Vagina (tissue), 2 donors: ENCODE results near the gene MAST4. TPM values are rescaled to one million over a fixed set of nuclear protein-coding genes. Genes with fewer than 3 reads are reported as not detected.

Experiments
- DNase-seq, 2 donors: peaks; one replicate each; pipeline ENCODE4 v3.0.0-alpha.2; 2017; ENCODE audit errors: extremely low spot score in 2 of 2
- H3K27ac ChIP-seq: fragments of 200-600 bp; sonication (generic); one replicate; pipeline ENCODE4 v1.5.1; 2019
- H3K27me3 ChIP-seq: fragments of 200-600 bp; sonication (generic); one replicate; pipeline ENCODE4 v1.5.1; 2019
- H3K36me3 ChIP-seq, 2 donors: fragments of 200-600 bp; sonication (generic); one replicate each; pipeline ENCODE4 v1.5.1; 2017 to 2019
- H3K4me1 ChIP-seq: fragments of 200-600 bp; sonication (generic); one replicate; pipeline ENCODE4 v1.5.1; 2019
- H3K4me3 ChIP-seq, 2 donors: fragments of 200-600 bp; sonication (generic); 1 replicate in 1 of 2; 2 replicates in 1 of 2; pipeline ENCODE4 v1.5.1; 2016 to 2019
- H3K9me3 ChIP-seq: fragments of 200-600 bp; sonication (generic); one replicate; pipeline ENCODE4 v1.5.1; 2019
- POLR2A ChIP-seq, 2 donors: fragments of 450-650 bp; IDR thresholded peaks; one replicate each; pipeline ENCODE4 v1.6.1; 2017; ENCODE audit warnings: antibody characterized with exemption in 2 of 2, mild to moderate bottlenecking in 2 of 2, moderate library complexity in 2 of 2
- POLR2AphosphoS5 ChIP-seq, 2 donors: sonication (generic); formaldehyde crosslinking; IDR thresholded peaks; one replicate each; pipeline ENCODE4 v1.9.0; 2017; ENCODE audit warnings: antibody characterized with exemption in 2 of 2, mild to moderate bottlenecking in 2 of 2, low read depth in 1 of 2; ENCODE audit not compliant: insufficient read depth in 1 of 2
- intact Hi-C: fragments of 100-400 bp; cut with DNase I; formaldehyde crosslinking; loops from one replicate; pipeline ENCODE4 v1.15.1; 2023
- total RNA-seq: library from RNA; depleted of rRNA; stranded (reverse); fragments of >200 nt; gene quantifications from one replicate; pipeline ENCODE4 v1.2.3, GENCODE V29; 2016
- TF ChIP-seq, protein P1 (sequence below), 3 experiments: fragments of 450-650 bp in 2 of 3; fragments of 200-600 bp in 1 of 3; sonication (generic) in 1 of 3; IDR thresholded peaks; one replicate each; pipeline ENCODE4 v1.5.1; 2017 to 2019; ENCODE audit warnings: antibody characterized with exemption in 3 of 3, mild to moderate bottlenecking in 2 of 3, moderate library complexity in 2 of 3

The MAST4 gene
- total RNA-seq, 1 donor from 2014 or later, result 85.9 TPM

DNA sequence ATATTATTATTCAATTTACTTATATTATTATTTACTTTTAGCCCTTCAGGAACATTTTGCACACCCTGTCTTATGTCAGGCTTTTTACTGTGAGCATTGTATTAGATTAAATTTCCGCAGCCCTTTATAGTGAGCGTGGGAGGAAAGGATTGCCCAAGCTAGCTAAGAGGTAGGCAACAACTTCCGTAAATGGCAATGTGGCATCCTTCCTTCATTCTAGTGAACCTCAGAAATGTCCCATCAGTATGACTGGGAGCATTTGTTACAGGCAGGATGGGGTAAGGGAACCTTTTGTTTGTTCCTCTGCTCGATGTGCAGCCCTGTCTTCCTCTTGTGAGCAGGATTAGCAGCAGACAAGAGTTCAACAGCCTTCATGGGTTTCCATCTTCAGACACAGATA lies 606.6 kb downstream of the MAST4 start:
- Histone ChIP-seq H3K27ac (no peak overlapping the region), H3K36me3 (no peaks in the 10 kb centered on the region), H3K27me3 (no peaks in the 10 kb centered on the region), H3K9me3 (no peaks in the 10 kb centered on the region), H3K4me3 (no peak overlapping the region), H3K4me1 (peaks cover 28% of the 10 kb centered on the region)
- TF ChIP-seq POLR2A (IDR thresholded peaks at IDR 0.05) (no peak), POLR2AphosphoS5 (IDR thresholded peaks at IDR 0.05; ENCODE audit: insufficient read depth in 1 of 2, low read depth in 1 of 2) (no peak)
- TF ChIP-seq, protein P1, sequence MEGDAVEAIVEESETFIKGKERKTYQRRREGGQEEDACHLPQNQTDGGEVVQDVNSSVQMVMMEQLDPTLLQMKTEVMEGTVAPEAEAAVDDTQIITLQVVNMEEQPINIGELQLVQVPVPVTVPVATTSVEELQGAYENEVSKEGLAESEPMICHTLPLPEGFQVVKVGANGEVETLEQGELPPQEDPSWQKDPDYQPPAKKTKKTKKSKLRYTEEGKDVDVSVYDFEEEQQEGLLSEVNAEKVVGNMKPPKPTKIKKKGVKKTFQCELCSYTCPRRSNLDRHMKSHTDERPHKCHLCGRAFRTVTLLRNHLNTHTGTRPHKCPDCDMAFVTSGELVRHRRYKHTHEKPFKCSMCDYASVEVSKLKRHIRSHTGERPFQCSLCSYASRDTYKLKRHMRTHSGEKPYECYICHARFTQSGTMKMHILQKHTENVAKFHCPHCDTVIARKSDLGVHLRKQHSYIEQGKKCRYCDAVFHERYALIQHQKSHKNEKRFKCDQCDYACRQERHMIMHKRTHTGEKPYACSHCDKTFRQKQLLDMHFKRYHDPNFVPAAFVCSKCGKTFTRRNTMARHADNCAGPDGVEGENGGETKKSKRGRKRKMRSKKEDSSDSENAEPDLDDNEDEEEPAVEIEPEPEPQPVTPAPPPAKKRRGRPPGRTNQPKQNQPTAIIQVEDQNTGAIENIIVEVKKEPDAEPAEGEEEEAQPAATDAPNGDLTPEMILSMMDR (IDR thresholded peaks at IDR 0.05), result no peak
- intact Hi-C loops, result loop anchor here (10.0 kb wide), 1 partner anchor 48 kb away; no protein-coding TSS in a partner anchor
- DNase-seq, result no peak

DNA sequence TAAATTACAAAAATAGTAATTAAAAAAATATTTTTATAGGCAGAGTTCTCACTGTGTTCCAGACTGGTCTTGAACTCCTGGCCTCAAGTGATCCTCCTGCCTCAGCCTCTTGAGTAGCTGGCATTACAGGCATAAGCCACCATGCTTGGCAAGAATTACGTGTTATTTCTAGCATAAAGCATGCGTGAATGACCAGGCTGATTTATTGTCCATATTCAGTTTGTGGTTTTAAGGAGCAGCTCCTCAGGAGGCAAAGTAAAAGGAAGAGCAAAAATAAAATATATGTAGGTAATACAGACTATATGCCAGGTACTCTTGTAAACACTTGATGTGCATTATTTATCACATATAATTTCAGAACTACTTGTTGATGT lies 607.5 kb downstream of the MAST4 start:
- Histone ChIP-seq H3K36me3 (no peaks in the 10 kb centered on the region), H3K4me1 (peaks cover 28% of the 10 kb centered on the region), H3K9me3 (no peaks in the 10 kb centered on the region), H3K27ac (no peak overlapping the region), H3K4me3 (no peak overlapping the region), H3K27me3 (no peaks in the 10 kb centered on the region)
- intact Hi-C loops, result loop anchor here (10.0 kb wide), 1 partner anchor 49 kb away; no protein-coding TSS in a partner anchor
- TF ChIP-seq, protein P1 (IDR thresholded peaks at IDR 0.05), result no peak
- DNase-seq, result no peak

DNA sequence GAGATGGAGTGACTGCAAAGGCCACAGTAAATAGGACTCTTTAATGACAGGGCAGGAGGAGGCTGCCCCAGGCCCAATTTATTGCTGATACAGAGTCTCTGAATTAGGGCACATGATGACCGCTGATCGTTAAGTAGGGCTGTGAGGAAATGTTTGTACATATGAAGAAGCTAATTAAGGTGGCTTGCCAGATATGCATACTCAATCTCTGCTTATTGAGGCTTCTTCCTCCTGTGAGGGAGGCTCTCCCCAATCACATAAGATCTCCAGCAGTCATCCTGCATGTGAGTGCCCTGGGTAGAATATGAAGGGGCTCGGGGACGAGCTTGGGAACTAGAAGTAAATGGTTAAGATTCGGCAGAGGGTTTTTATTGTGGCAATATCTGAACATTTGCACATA lies 608.6 kb downstream of the MAST4 start:
- H3K9me3 ChIP-seq, result no peaks in the 10 kb centered on the region
- H3K27ac ChIP-seq, result peak overlapping the region; percentile 9

DNA sequence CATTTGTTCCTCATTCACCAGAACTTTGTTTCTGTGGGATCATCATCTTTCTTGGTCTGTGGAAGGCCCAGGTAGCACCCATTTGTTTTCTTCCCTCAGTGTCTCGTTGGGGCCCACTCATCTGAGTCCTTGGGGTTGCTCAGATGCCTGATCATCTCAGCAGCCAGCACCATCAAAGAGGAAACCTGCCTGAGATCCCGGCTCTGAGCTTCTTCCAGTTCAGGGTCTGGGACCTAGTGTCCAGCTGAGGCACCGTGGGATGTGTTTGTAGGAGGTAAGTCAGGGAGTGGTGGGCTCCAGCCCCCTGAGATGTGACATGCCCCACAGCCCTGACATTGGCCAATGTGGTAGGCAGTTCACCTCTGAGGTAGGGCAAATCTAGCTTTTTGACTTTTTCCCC lies 609.8 kb downstream of the MAST4 start:
- intact Hi-C loops, result loop anchor here (10.0 kb wide), 1 partner anchor 51 kb away; no protein-coding TSS in a partner anchor

More for the DNA sequence above, 608.6 kb downstream of the MAST4 start:
- DNase-seq, result no peak
- intact Hi-C loops, result loop anchor here (10.0 kb wide), 1 partner anchor 50 kb away; no protein-coding TSS in a partner anchor
- Histone ChIP-seq H3K27me3 (no peaks in the 10 kb centered on the region), H3K36me3 (no peaks in the 10 kb centered on the region), H3K4me1 (peaks cover 28% of the 10 kb centered on the region), H3K4me3 (no peak overlapping the region)
- TF ChIP-seq POLR2A (IDR thresholded peaks at IDR 0.05) (no peak), POLR2AphosphoS5 (IDR thresholded peaks at IDR 0.05; ENCODE audit: insufficient read depth in 1 of 2, low read depth in 1 of 2) (no peak)
- TF ChIP-seq, protein P1 (IDR thresholded peaks at IDR 0.05), result no peak

DNA sequence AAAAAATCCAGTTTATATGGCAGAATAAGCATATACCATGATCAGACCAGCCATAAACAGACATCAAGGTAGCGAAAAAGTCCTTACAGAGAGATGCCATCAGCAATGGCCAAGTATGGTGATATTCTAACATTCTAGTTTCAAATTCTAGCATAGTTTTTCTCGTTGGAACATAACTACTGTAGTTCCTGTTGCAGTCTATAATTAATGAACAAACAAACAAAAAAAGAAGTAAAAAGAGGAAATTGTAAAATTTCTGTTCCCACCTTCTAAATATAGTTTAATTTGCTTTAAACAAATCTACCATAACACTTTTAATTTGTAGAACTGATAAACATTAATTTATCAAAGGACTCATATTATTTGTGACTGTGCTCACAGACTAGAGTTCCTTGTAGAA lies 610.3 kb downstream of the MAST4 start:
- no peak overlapping the region for H3K4me3 ChIP-seq
- H3K4me1 ChIP-seq, result peaks cover 28% of the 10 kb centered on the region
- DNase-seq, result no peak
- no peak for TF ChIP-seq POLR2AphosphoS5 (IDR thresholded peaks at IDR 0.05; ENCODE audit: insufficient read depth in 1 of 2, low read depth in 1 of 2)
- H3K27me3 ChIP-seq, result no peaks in the 10 kb centered on the region
- no peaks in the 10 kb centered on the region for H3K36me3 ChIP-seq
- H3K9me3 ChIP-seq, result no peaks in the 10 kb centered on the region
- intact Hi-C loops, result loop anchor here (10.0 kb wide), 1 partner anchor 52 kb away; no protein-coding TSS in a partner anchor
- H3K27ac ChIP-seq, result peak overlapping the region; percentile 51

More for the DNA sequence above, 609.8 kb downstream of the MAST4 start:
- DNase-seq, result no peak
- Histone ChIP-seq H3K4me3 (no peak overlapping the region), H3K9me3 (no peaks in the 10 kb centered on the region), H3K36me3 (no peaks in the 10 kb centered on the region), H3K4me1 (peaks cover 28% of the 10 kb centered on the region), H3K27ac (peak overlapping the region; percentile 51), H3K27me3 (no peaks in the 10 kb centered on the region)
- TF ChIP-seq POLR2AphosphoS5 (IDR thresholded peaks at IDR 0.05; ENCODE audit: insufficient read depth in 1 of 2, low read depth in 1 of 2), result no peak
- TF ChIP-seq, protein P1 (IDR thresholded peaks at IDR 0.05), result no peak
- no peak for TF ChIP-seq POLR2A (IDR thresholded peaks at IDR 0.05)
